GM18499 (cell line): ENCODE data around the gene KCTD4.
"Not testable (repeated sequence)": the region's sequence is repeated elsewhere in the genome, so short reads cannot be mapped to it uniquely, and the experiment has no call there.

Source experiments
- ATAC-seq: cut with Tn5 transposase; IDR thresholded peaks from one replicate; pipeline ENCODE4 v1.9.1; 2021; ENCODE audit warnings: moderate number of reproducible peaks; ENCODE audit not compliant: insufficient read depth, unreplicated experiment

The KCTD4 gene

GRCh38 chr13:45200701-45201232, at the start of gene KCTD4:
TSS of gene KCTD4 (minus strand) at chr13:45201045. CDS start at chr13:45194567, 6,478 bp downstream.
- ATAC-seq = no peak

DNA sequence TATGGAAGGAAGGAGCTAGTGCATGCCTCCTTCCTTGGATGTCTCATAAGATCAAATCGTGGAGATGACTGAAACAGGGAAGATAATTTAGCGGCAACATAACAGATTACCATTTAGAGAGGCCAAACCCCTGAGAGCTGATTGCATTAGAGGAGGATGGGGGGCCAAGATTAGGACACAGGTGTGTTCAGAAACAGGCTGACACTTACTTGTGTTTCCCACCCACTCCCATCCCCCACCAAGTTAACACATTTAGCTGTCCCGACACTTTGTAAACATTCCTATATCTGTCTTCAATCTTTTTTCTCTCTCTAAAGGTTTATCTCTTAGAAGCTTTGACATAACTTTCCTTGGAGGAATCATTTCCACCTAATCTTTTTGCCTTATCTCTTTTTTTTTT, 48.8 kb upstream of the KCTD4 start:
- ATAC-seq = no peak

DNA sequence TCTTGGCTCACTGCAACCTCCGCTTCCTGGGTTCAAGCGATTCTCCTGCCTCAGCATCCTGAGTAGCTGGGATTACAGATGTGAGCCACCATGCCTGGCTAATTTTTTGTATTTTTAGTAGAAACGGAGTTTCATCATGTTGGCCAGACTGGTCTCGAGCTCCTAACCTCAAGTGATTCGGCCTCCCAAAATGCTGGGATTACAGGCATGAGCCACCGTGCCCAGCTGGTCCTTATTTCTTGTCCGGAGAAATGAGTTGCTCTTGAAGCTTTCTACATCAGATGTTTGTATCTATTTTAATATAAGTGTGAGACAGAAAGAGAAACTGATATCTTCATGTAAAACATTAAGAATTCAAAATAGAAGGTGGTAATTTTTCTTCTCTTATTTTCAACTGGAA, 43.9 kb upstream of the KCTD4 start:
- not testable (repeated sequence) for ATAC-seq

- ATAC-seq = no peak
Measured at GRCh38 chr13:45243077-45243476, 42.2 kb upstream of the KCTD4 start.

DNA sequence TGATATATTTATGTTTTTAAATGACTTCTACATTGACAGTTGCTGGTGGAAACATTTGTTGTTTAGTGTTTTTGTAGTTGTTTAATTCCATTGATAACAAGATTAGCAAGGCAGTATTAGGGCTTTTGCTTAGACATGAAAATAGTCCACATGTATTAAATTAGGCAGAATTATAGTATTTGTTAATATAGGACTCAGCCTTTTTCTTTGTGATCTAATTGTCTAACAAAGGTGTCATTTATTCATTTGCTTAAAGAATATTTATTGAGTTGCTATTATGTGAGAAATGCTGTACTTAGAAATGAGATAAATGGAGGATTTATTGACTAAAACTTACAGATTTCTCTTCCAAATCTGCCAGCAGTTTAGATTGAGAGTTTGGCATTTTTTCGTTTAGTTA, 41.7 kb upstream of the KCTD4 start:
- ATAC-seq = no peak

DNA sequence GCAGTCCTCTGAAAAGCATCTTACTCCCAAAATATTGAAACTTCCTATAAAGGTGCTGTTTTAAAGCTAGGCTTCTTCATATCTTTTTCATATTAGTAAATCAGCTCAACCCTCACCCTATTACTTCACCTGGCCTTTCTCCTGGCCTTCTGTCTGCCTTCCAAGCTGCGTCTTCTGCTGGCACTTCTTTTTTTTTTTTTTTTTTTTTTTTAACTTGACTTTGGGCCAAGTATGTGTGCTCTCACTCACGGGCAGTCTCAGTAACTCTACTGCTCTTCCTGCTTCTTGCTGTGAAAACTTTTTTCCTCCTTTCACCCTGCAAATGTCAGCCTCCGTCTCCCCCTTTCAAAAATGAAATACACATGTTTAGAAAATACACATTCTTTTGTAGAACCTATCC, 41.2 kb upstream of the KCTD4 start:
- ATAC-seq = no peak

DNA sequence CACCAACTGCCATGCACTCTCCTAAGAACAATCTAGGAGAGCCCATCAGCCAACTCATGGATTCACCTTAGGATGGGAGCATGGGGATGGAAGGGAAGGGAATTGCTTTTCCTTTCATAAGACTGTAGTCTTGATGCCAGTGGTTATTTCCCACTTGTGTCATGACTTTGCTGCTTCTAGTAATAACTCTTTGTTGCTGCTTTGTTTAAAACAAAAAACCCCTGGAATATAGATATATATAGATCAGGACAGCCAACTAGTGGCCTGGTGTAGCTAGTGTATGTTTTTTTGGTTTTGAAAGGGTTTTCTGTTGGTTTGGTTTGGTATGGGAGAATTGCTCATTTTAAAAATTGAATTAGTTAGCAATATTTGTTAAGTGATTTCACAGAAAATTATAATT, 39.3 kb upstream of the KCTD4 start:
- no peak for ATAC-seq

DNA sequence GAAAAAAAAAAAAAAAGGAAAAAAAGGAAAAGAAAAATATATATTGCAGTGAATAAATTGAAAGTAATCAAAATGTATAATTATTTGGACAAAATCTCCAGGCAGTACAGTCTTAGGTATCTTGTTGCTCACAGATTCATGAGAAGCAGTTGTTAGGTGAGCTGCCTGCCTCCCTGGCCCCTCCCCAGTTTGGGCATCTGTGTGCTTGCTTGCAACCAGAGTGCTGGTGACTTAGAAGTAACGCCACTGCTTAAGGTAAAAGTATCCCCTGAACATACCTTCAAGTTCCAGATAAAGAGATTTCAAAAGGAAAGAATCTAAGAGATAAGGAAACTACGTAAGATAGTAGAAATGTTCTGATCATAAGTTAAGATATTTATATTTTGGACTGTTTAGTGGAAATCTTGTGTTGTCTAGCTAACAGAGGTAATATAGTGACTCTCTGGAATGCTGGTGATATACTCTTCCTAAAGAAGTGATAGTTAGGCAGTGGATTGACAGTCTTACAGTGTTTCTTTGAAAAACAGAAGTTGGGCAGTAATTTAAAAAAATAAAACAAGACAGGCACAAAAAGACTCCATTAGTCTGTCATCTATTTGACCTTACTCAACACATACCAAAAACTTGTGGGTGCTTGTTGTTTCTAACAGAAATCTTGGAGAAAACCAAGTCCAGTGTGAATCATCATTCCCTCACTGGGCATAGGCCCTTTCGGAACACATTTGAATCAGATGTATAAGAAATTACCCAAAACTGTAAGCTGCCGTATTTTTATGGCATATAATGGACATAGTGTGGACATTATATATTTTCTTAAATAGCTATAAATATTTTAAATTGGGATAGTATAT, 38.3 kb upstream of the KCTD4 start:
- no peak for ATAC-seq

DNA sequence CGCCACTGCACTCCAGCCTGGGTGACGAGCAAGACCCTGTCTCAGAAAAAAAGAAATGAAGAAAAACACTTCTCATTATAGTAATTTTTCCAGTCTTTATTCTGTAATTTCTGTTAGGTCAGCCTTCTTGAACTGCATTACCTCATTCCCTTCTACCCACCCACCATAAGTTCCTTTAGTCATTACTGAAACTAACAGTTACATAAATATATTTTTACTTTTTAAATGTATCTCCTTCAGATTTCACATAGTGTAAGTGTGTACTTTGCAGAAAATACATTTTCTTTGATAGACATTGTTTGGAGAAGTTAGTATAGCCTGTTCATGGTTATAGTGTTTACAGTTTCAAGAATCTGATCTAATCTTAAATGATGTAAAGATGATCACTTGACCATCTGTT, 31.7 kb upstream of the KCTD4 start:
- no peak for ATAC-seq

- no peak for ATAC-seq
Measured at GRCh38 chr13:45231722-45232121, 30.9 kb upstream of the KCTD4 start.

- ATAC-seq = no peak
Measured at GRCh38 chr13:45231305-45231704, 30.5 kb upstream of the KCTD4 start.

- no peak for ATAC-seq
Measured at GRCh38 chr13:45229172-45229571, 28.3 kb upstream of the KCTD4 start.

DNA sequence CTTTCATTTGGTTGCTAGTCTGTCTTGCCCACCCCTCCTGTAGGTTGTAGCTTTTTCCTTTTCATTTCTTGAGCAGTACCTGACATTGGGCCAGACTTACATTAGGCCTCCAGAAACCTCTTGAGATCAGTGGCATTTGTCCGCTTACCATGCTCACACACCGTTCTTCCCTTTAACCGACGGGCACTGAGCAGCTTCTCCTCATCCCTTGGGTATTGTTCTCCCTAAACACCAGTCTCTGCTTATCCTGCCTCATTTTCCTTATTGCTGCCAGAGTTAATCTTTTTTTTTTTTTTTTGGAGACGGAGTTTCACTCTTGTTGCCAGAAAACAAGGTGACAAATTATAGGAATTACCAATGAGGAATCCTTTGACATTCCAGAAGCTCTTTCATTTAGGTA, 27.2 kb upstream of the KCTD4 start:
- ATAC-seq = no peak

- no peak for ATAC-seq
Measured at GRCh38 chr13:45226024-45226423, 25.2 kb upstream of the KCTD4 start.

GRCh38 chr13:45225370-45225769, 24.5 kb upstream of the KCTD4 start:
- no peak for ATAC-seq

- no peak for ATAC-seq
Measured at GRCh38 chr13:45224176-45224575, 23.3 kb upstream of the KCTD4 start.

- ATAC-seq = no peak
Measured at GRCh38 chr13:45222919-45223318, 22.1 kb upstream of the KCTD4 start.

DNA sequence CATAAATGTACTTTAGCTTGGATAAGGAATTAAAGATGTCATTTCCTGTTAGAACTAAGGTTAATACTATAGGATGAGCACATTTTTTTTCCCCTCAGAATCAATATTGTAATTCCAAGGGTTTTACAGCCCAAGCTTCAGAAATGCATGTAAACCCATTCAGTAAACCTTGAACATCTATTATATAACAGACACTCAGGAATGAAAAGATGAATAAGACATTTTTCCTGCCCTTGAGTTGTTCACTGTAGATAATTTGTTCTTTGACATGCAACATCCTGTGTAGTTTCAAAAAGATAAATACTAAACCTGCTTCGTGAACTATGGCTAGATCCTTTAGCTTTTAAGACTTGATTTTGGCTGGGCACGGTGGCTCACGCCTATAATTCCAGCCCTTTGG, 21.7 kb upstream of the KCTD4 start:
- no peak for ATAC-seq

DNA sequence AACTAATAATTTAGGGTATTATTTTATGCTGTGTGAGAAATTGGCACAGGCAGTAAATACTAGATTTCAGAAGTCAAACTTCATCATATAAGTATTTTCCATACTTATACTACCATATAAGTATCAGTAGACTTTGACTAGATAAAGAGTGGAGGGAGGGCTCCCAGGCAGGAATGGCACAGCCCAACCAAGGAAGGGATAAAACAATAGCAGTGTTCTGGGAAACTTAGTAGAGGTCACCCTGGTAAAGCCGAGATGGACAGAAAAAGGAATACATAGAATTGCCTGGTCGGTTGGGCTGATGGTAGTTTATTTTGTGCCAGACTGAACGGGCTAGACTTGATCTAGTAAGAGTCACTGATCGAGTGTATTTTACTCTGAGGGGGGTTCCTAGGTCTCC, 19.6 kb upstream of the KCTD4 start:
- ATAC-seq = no peak

DNA sequence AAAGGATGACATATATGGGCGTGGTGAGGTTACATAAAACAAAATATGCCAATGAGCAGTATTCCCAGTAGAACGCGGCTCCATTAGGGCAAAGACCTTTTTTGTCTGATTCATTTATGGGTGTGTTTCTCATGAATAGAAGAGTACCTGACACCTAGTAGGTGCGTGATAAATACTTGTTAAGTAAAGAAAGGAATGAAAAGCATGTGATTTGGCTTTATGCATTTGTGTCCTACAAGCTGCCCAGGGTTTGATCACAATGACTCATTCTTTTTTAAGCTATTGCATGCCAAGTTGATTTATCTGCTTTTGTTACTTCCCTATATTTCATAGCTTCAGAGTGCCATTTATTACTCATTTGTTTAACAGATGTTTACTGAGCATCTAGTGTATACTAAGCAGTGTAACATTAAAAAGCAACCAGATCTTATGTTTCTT, 19.1 kb upstream of the KCTD4 start:
- no peak for ATAC-seq

- no peak for ATAC-seq
Measured at GRCh38 chr13:45219123-45219891, 18.5 kb upstream of the KCTD4 start.
